GM19238 (cell line): Measurements from ENCODE around the gene AK8.

Experiments
- DNase-seq: peaks from one replicate; pipeline ENCODE4 v3.0.0; 2011; ENCODE audit warnings: low spot score; ENCODE audit not compliant: insufficient read length

AK8 gene

DNA sequence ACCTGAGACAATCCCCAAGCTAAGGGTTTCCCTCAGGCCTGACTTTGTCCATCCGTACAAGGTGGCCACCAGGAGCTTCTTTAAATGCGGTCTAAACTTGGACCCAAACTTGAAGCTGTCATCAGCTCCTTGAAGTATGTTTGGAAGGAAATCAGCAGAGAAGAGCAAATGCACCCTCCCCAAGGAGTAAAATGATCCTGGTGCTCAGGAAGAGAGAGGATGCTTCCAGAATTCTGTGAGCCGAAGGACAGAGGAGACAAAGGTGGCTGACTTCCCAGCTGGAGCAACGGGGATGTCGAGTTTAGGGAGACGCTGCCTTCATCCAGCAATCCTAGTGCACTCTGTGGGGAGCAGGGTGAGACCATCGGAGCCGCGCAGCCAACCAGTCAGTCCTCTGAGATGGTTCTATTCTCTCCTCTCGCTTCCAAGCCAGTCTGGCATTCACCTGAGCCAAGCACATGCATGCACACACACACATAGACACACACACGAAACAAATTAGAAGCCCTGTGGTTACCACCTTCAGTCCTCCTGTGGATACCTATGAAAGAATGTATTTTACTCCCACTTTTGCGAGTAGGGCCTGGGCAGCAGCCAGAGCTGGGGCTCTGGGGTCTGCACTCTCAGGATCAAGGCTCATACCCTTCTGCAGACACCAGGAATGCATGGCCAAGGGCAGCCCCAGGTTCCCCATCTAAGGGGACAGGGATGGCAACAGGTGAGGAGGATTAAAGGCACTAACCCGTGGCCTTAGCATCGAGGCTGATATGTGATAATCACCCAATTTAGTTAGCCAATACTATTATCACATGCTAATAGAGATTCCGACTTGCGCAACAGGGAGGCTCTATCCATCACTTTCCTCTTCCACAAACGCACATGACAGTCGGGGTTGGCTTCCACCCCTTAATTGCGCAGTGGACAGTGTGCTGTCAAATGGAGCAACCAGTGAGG, 132.1 kb downstream of the AK8 start:
- no peak for DNase-seq

DNA sequence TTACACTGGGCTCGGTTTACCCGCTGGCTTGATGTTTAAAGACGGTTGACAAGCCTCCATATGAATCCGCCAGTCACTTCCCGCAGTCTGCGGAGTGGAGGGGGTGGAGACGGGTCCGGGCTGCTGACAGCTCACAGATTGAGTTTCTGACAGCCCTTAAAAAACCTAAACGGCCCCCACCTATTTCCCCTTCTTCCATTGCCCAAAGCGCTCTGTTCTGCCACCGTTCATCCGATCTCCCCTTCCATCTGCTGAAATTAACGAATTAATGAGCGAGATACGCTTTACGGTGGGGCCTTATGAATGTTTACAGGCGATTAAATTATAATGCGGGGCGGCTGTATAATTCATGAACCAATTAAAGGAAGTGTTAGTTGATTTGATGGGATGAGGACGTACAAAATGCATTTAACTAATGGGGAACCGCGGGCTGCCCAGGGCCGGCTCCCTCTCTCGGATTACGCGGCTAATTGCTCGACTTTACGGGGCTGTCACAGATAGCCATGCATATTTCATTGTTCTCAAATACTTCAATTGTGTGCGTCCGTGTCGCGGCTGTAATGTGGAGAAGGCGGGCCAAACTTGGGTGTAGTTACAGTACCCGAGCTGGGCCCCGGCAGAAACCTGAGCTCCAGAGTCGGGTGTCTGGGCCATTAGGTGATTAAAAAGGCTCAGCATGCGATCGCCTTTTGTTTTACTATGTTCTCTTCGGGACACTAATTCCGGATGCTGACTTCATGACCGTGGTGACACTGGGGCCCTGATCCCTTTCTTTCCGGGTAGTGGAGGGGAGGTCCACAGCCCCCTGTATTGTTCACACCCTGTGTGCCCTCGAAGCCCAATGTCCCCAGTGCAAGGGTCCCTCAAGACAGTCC, 133.0 kb downstream of the AK8 start:
- no peak for DNase-seq

DNA sequence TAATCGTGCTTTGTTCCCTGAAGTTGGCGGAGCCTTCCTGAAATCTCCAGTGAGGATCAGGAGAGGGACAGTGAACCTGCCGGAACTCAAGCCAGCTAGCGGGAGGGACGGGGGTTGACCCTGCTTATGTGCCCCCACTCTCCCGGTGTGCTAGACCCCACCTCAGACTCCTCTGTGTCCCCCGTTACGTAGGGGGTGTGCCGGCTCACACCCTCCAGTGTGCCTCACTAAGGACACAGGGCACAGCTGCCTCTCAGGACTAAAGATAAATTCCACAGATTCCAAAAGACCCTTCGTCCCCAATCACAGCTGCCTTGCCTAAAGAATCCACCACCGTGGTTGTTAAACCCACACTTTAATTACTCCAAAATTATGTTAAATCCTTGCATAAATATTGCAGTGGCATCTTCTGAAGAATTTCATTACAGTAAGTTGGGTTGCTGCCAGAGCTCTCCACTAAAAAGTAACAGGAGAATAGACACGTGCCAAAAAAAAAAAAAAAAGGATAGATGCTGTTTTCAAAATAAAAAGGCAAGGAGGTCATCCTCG, 134.1 kb downstream of the AK8 start:
- DNase-seq: no peak

DNA sequence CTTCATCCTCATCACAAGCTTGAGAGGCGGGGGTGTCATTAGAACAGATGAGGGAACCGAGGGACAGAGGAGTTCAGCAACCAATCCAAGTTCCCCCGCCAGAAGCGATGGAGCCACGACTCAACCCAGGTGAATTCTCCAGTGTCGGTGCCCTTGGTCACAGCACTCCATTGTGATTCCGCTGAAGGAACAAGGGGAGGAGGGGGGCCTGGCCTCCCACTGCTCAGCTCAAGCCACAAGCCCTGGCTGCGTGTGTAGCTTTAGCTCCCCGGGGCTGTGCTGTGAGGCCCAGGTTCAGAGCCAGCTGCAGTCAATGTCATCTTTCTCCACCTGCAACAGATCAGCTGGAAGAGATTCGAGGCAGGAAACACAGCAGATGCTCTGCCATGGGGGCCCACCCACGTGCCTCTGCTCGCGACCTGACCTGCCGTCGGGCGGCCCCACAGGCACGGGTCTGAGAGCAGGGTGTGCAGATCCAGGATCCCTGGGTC, 135.2 kb downstream of the AK8 start:
- no peak for DNase-seq

DNA sequence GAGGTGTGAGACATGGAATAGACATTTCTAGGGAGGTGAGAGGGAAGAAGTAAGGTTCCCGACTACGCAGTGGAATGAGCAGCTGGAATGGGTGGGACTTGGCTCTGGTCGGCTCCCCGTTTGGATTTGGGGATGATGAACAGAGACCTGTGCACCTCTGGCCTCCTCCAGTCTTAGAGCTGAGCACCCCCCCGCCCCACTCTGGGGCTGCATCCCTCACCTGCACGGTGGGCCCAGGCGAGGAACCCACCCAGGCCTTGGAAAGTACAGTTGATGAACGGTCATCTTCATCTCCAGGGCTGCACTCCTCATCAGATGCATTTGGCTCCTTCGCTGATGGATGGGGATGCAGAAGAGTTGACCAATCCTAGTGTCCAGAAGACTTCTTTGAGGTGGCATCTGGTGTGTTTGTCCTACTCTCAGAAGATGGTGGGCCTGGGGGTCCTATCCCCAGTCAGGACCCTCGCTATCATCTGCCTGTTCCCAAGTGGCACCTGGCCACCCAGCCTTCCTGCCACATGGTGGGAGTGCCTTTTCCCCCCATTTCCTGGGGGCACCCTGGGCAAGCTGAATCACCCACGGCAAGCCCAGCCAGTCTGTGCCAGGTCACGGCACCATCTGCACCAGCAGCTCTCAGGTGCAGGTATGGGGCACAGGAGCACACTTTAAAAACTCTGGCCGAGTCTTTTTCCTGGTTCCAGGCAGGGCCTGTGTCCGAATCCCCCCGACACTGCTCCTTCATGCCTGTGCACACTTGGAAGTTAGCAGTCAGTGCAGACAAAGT, 137.4 kb downstream of the AK8 start:
- DNase-seq: no peak

DNA sequence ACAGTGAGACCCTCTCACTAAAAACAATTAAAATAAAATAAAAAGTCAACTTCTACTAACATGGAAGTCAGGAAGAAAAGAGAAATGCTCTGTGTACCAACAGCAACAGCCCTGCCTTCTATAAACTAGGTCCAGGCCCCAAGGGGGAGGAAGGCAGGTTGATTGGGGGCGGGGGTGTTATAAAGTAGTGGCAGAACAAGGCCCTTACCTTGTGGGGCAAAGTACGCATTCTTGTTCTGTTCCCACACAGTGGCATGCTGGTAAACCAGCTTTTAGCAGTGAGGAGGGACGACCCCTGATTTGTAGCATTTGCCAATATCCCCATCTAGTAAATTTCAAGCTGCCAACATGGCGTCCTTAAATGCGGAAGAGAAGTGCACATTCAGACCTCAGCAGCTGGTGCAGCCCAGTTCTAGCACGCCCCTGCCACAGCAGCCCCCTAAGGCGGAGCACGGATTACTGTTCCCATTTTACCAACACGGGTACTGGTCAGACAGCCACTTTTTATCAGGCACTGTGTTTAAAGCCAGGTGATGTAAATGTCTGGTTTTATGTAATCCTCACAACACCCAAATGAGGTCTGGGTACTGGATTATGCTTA, 138.3 kb downstream of the AK8 start:
- no peak for DNase-seq

DNA sequence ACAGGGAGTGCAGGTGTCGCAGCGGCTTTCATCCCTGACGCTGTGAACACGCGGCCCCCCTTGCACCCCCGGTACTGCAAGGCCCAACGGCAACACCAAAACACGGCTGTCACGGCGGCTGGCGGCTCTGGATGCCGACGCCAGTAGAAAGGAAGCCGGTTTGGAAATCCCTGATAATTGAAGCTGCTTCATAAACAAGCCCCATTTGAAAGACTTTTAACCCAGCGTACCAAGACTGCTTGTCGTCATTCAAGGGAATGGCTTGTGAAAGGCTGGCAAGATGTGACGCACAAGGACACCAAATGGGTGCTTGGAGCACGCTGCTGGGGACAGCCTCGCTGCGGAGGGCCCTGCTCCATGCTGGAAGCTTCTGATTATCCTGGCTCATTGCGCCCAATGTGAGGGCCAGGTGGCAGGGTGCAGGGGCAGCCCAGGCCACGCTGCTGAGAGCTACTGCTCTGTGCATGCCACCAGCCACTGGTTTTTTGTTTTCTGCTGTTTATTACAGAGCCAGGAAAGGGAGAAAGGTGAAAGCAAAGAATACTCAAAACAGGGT, 144.7 kb downstream of the AK8 start:
- DNase-seq: no peak

DNA sequence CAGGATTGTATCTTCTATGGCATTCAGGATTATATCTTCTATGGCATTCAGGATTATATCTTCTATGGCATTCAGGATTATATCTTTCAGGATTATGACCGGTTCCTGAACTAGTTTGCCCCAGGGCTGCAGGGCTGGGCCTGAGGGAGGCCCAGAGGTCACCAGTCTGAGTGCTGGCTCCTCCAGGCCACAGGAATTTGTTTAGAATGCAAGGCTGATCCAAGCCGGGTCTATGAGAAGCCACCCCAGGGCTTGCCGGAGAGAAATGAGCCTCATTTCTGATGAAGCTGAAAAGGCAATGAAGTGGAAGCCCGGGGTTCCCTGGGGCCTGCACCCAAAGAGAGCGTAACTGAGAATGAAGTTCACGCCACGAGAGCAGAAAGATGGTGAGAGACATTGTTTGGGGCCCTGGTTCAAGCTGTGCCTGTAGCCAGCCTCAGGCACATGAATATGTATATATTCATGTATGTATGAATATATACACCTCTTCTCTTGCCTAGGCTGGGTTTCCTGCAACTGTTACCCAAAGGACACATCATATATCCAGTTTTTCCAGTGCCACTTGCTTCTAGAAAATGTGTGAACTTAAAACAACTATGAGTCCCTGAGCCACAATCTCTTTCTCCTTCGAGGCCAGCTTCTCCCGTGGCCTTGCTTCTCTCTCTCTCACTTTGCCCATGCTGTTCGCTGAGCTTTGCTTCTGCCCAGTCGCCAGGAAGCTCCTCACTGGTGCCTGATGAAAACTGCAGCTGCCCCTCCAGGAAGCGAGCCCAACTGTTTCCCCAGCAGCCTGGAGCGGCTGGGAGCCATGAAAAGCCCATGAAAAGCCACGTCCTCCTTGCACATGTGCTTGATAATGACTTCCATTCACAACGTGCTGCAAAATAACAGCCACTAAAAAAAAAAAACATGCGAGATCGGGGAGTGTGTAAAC, 145.5 kb downstream of the AK8 start:
- DNase-seq: no peak

DNA sequence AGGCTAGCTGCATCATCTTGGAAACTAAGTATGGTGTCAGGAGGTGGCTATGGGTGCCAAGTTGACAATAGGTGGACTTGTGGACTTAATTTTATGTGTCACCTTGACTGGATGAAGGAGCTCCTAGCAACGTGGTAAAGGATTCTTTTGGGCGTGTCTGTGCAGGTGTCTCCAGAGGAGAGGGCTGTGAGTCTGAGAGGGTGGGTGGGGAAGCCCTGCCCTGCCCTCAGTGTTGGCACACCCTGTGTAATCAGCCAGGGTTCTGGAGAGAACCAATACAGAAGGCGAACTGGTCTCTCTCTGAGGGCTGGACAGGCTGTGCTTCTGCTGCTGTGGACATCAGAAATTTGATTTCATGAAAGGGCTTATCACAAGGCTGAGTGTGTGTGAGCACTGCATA, 146.9 kb downstream of the AK8 start:
- no peak for DNase-seq

DNA sequence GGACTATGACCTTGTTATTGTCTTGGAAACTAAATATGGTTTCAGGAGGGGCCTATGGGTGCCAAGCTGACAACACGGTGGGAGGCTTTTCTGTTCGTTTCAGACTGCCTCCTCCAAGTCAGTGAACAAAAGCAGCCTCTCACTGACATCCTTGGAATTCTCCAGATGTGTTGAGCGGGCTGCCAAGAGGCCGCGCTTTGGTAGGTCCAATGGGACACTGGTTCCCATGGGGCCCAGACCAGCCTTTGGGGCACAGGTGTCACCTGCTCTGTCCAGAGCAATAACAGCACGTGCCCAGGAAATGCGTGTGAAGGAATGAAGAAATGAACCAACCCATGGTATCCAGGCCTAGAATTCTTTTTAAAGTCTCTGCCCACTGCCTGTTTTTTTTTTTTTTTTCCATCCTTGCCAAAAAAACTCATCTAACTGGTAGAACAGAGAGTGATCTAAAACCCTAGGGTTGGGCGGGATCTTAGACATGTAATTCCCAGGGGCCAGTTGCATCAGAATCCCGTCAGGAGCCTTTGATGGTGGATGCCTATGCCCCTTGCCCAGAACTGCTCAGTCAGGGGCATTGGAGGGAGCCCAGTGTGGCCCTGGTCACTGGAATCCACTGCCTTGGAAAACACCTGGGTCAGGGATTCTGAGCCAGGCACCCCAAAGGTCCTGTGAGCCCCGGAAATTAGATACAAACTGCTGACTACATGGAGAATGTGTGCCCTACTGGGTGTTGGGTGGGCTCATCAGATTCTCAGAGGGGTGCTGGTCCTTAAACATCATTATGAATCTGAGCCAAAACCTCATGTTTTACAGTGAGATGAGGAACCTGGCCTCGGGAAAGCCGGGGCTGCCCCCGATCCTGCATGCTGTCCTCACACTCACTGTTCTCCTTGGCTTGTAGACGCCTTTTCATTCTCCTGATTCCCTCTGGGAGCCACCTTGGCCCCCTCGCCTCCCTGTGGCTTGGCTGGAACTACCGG, 147.7 kb downstream of the AK8 start:
- DNase-seq: no peak

DNA sequence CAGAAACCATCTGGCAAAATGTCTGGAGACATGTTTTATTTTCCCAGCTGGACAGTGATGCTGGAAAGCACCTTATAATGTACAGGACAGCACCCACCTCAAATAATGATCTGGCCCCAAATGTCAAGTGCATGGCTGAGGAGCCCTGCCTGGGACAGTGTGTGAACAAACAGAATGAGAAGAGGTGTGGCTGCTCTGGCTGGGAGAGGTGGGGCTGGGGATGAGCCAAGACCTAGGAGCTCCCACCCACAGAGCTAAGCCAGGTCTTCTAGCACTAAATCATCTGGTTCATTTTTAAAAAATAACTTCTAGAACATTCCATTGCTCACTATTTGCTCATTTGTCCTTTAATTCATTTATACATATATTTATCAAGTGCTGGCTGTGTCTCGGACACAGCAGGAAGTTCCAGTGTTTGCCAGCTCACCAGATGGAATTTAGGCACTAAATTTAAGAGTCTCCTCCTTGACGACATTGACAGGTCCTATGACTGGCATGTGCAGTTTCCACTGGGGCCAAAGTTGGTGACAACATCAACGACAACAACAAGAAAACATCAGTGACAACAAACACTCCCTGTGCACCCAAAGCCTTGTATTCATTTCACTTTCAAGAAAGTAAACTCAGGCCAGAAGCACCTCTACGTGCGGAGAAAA, 148.7 kb downstream of the AK8 start:
- DNase-seq: no peak

DNA sequence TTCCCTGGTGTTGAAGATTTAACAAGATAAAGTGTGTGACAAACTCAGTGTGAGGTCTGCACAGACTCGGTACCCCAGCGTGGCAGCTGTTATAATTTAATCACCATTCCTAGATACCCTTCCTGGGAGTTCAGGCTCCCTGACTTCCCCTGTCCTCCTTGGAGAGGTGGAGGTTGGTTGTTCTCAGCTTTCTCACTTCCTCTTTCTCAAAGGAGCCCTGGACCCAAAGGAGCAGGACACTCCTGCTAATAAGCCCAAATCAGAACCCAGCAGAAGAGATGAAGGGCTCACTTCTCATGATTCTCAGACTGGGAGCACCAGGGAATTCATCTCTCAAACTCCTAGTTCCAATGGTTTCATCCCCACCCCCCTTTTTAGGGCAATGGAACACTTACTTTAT, 149.6 kb downstream of the AK8 start:
- DNase-seq: no peak

DNA sequence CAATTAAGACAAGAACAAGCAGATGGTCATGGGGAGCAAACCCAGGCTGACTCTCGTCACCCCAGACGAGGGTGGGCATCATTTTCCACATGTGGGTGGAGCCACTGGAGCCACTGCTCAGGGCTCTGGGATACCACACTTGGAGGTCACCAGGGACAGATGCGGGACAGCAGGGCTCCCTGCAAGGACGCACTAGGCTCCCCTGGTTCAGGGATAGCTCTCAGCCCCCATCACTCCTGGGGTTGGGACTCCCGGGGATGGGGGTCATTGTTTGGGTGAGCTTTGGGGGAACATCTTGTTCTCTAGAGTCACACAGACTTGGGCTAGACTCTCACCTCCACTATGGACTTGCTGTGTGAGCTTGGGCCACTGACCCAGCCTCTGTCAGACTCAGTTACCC, 150.0 kb downstream of the AK8 start:
- no peak for DNase-seq

DNA sequence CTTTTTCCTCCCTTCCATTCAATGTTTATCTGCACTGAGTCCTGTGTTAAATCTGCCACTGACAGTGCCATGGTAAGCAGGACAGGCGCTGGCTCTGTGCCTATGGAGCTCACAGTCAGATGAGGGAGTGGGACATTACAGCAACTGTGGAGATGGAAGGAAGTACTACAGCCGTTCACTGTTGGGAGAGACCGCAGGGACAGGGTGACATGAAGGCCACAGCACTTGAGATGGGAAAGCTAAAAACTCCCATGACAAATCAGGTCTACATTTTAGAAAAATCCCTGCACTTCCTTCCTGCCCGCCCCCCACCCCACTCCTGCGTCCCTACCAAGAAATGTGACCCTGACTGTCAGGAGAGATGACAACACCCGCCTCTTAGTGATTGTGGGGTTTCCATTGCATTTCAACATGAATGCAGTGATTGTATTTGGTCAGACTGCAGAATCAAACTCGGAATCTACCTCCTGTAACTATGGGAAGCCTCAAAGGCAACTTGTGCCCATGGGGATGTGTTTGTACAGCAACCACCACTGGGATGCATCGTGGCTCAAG, 151.4 kb downstream of the AK8 start:
- no peak for DNase-seq

DNA sequence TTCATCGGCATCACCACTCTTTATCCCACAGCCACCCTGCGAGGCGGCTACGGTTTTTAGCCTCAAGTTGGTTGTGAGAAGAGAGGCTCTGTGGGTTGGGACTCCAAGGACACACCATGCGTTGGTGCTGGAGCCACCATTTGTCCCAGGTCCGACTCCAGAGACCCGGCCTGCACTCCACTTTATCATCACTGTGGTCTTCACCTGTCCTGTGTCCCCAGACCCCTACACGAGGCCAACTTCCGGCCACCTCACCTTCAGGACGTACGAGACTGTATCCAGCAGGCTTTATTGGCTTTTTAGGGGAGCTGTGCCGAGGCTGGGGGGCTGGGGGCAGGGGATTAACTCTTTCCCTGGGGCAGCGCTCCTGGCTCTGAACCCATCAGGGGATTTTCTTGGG, 152.8 kb downstream of the AK8 start:
- DNase-seq: no peak

DNA sequence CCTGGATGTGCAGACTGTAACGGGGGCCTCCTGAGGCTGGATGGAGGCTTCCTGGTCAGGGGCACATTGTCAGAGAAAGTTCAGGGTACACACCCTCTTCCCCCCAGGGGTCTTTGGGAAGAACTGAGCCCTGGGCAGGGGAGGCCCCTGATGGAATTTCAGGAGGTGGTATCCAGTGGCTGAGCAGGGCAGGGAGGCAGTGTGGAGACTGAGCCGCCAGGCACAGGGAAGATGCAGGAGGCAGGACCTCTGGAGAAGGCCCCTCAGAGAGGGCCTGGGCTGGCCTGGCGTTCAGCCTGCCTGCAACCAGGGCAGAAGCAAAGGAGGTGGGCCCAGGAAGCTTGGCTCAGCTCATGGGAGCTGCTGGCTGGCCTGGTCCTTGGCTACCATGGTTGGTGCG, 154.3 kb downstream of the AK8 start:
- DNase-seq: no peak

DNA sequence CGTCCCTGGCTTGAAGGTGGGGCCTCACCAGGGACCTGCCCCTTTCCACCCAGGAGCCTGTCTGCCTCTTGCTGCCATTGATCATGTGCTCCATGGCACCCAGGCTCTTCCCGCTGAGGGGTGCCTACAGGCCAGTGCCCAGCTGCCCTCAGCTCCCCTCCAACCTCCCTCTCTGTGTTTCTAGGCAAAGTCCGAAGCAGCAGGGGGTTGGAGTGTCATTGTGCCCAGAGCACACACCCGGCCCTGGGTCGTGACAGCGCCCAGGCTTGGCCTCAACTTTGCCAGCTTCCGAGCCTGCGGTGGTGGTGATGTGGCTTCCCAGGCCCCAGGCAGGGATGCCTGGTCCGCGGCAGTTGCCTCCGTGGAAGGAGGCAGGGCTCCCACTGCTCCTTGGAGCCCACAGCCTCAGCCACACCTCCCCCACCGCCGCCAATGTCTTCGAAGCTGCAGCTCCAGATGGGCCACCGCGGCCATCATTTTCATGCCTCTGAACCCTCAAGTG, 155.5 kb downstream of the AK8 start:
- DNase-seq: no peak
